H1 (cell line): ENCODE measurements around the gene SLC34A1. TPM values are rescaled to one million over a fixed set of nuclear protein-coding genes. Genes with fewer than 3 reads are reported as not detected.

ENCODE experiments used
- CHD7 ChIP-seq: fragments of 300-600 bp; sonication (generic); IDR thresholded peaks from 2 replicates; pipeline ENCODE4 v1.7.1; 2012; ENCODE audit warnings: low read length, moderate library complexity, mild to moderate bottlenecking, inconsistent platforms; ENCODE audit not compliant: insufficient replicate concordance
- FOSL1 ChIP-seq: IDR thresholded peaks from 2 replicates; pipeline ENCODE4 v1.6.1; 2011; ENCODE audit warnings: mild to moderate bottlenecking, low read depth, low read length, moderate library complexity; ENCODE audit not compliant: insufficient read depth
- PHF8 ChIP-seq: fragments of 200-600 bp; sonication (generic); conservative IDR thresholded peaks from 2 replicates; pipeline ENCODE4 v1.7.1; 2012; ENCODE audit warnings: low read depth, mild to moderate bottlenecking, inconsistent platforms, low read length, moderate library complexity
- SP2 ChIP-seq: IDR thresholded peaks from 2 replicates; pipeline ENCODE4 v1.6.1; 2012; ENCODE audit warnings: mild to moderate bottlenecking, low read length, inconsistent platforms
- polyA plus RNA-seq, 7 experiments: library from polyadenylated mRNA; depleted of rRNA in 3 of 7; stranded (reverse) in 5 of 7; unstranded in 2 of 7; fragments of >200 nt in 5 of 7; fragments of 200-250 nt in 2 of 7; gene quantifications; 1 replicate in 5 of 7; 2 replicates in 1 of 7; 4 replicates in 1 of 7; pipeline versions ENCODE4 v1.2.1 to v1.2.3, GENCODE V29; 2011 to 2013; ENCODE audit warnings: missing spikeins in 2 of 7, mixed read lengths in 2 of 7
- total RNA-seq: library from RNA; stranded (reverse); fragmentation: NEBNext Ultra II Directional; extraction: Animal tissue kit (Norgen Biotek cat#: 25700); gene quantifications from 2 replicates; pipeline ENCODE4 v1.2.1, GENCODE V29; 2021

Gene SLC34A1
- total and polyA plus RNA-seq, 2 of the 8 experiments (the other 6 are each of a cell fraction or from before 2014, with no cell fraction given) = not detected

GRCh38 chr5:177372910-177373309 lies 11.3 kb upstream of the SLC34A1 start (continued):
- TF ChIP-seq CHD7 (no peak), FOSL1 (no peak), SP2 (no peak), PHF8 (no peak)
